HEK293 (cell line): ENCODE measurements around the gene MDM4.

Experiments used
- ZNF121 ChIP-seq: fragments of 450-650 bp; formaldehyde crosslinking; IDR thresholded peaks from 2 replicates; pipeline ENCODE4 v1.5.1; 2016; ENCODE audit warnings: missing biosample characterization, missing genetic modification characterization
- ZNF23 ChIP-seq: fragments of 450-650 bp; formaldehyde crosslinking; IDR thresholded peaks from 2 replicates; pipeline ENCODE4 v1.5.1; 2016; ENCODE audit warnings: missing biosample characterization, missing genetic modification characterization, borderline replicate concordance
- ZNF571 ChIP-seq: fragments of 450-650 bp; formaldehyde crosslinking; IDR thresholded peaks from 2 replicates; pipeline ENCODE4 v1.5.0; 2017; ENCODE audit warnings: missing biosample characterization, missing genetic modification characterization
- TF ChIP-seq, protein P1 (sequence below): fragments of 450-650 bp; formaldehyde crosslinking; IDR thresholded peaks from 2 replicates; pipeline ENCODE4 v1.5.1; 2016; ENCODE audit warnings: missing biosample characterization, missing genetic modification characterization, low read depth
- TF ChIP-seq, protein P2 (sequence below): fragments of 450-650 bp; formaldehyde crosslinking; IDR thresholded peaks from 2 replicates; pipeline ENCODE4 v1.5.1; 2016; ENCODE audit warnings: missing biosample characterization, missing genetic modification characterization
- TF ChIP-seq, protein P3 (sequence below): sonication (generic); formaldehyde crosslinking; IDR thresholded peaks from 2 replicates; pipeline ENCODE4 v1.8.1; 2022; ENCODE audit warnings: mild to moderate bottlenecking, moderate library complexity, missing genetic modification reagents

DNA sequence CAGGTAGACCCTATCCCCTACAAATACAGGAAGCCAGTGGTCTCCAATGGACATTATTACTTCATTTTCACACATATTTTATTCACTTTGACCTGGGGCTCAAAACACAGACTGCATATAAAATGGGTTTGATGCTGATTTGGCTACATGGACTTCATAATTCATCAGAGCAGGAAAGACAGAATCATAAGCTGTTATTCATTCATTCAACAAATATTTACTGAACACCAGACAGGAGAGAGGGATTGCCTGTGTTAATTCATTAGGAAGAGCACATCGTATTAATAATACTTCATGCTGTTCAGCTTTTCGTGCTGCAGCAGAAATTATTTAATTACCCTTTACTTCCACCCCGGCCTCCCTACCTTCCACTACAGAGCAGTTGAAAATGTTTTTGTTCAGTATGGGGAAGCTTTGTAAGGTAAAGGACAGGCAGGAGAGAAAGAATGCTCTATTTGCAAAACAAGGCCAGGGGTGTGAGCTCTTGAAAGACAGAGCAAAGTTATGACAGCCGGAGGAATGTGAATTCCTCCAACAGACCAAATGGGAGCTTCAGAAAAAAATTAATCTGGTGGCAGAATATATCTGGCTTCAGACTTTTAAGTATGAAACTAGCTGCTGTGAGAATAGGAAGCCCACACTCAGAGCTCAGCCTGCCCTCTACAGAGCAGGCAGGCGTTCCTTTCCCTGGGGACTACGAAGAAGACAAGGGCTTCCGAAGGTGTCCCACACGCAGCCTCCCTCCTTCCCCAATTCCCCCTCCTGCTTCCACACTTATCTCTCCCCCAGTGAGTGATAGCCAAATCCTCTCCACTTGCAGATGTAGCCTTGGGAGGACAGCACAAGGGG is 58.0 kb downstream of the MDM4 start:
- TF ChIP-seq ZNF121 (tag by site-specific recombination) (no peak), ZNF571 (tag by site-specific recombination) (no peak), ZNF23 (tag by site-specific recombination) (no peak)
- TF ChIP-seq, protein P1, sequence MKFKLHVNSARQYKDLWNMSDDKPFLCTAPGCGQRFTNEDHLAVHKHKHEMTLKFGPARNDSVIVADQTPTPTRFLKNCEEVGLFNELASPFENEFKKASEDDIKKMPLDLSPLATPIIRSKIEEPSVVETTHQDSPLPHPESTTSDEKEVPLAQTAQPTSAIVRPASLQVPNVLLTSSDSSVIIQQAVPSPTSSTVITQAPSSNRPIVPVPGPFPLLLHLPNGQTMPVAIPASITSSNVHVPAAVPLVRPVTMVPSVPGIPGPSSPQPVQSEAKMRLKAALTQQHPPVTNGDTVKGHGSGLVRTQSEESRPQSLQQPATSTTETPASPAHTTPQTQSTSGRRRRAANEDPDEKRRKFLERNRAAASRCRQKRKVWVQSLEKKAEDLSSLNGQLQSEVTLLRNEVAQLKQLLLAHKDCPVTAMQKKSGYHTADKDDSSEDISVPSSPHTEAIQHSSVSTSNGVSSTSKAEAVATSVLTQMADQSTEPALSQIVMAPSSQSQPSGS (tag by site-specific recombination): no peak
- TF ChIP-seq, protein P2, sequence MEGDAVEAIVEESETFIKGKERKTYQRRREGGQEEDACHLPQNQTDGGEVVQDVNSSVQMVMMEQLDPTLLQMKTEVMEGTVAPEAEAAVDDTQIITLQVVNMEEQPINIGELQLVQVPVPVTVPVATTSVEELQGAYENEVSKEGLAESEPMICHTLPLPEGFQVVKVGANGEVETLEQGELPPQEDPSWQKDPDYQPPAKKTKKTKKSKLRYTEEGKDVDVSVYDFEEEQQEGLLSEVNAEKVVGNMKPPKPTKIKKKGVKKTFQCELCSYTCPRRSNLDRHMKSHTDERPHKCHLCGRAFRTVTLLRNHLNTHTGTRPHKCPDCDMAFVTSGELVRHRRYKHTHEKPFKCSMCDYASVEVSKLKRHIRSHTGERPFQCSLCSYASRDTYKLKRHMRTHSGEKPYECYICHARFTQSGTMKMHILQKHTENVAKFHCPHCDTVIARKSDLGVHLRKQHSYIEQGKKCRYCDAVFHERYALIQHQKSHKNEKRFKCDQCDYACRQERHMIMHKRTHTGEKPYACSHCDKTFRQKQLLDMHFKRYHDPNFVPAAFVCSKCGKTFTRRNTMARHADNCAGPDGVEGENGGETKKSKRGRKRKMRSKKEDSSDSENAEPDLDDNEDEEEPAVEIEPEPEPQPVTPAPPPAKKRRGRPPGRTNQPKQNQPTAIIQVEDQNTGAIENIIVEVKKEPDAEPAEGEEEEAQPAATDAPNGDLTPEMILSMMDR (tag by site-specific recombination): no peak
- TF ChIP-seq, protein P3, sequence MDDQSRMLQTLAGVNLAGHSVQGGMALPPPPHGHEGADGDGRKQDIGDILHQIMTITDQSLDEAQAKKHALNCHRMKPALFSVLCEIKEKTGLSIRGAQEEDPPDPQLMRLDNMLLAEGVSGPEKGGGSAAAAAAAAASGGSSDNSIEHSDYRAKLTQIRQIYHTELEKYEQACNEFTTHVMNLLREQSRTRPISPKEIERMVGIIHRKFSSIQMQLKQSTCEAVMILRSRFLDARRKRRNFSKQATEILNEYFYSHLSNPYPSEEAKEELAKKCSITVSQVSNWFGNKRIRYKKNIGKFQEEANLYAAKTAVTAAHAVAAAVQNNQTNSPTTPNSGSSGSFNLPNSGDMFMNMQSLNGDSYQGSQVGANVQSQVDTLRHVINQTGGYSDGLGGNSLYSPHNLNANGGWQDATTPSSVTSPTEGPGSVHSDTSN: no peak
